A673 (cell line): Measurements from ENCODE around the gene TMEM156.

ENCODE experiments used
- CTCF ChIP-seq: fragments of 300-800, 200-600 bp; sonication (generic); conservative IDR thresholded peaks from 2 replicates; pipeline ENCODE4 v1.5.1; 2017; ENCODE audit warnings: low read depth, mild to moderate bottlenecking, antibody characterized with exemption, low read length, moderate library complexity, mixed read lengths
- EZH2 ChIP-seq: fragments of 200-600 bp; sonication (generic); IDR thresholded peaks from 2 replicates; pipeline ENCODE4 v1.6.1; 2017; ENCODE audit warnings: borderline replicate concordance, low read depth, mild to moderate bottlenecking, mixed read lengths, antibody characterized with exemption, low read length; ENCODE audit not compliant: poor library complexity, severe bottlenecking

GRCh38 chr4:38949411-38950051 is 82.7 kb downstream of the TMEM156 start:
- TF ChIP-seq CTCF (no peak), EZH2 (no peak)
